GM18861 (cell line): Measurements from ENCODE around the gene TMEM184B.
"Not testable (repeated sequence)": the region's sequence is repeated elsewhere in the genome, so short reads cannot be mapped to it uniquely, and the experiment has no call there.

Source experiments
- ATAC-seq: cut with Tn5 transposase; IDR thresholded peaks from one replicate; pipeline ENCODE4 v1.9.1; 2021; ENCODE audit not compliant: unreplicated experiment

TMEM184B gene

DNA sequence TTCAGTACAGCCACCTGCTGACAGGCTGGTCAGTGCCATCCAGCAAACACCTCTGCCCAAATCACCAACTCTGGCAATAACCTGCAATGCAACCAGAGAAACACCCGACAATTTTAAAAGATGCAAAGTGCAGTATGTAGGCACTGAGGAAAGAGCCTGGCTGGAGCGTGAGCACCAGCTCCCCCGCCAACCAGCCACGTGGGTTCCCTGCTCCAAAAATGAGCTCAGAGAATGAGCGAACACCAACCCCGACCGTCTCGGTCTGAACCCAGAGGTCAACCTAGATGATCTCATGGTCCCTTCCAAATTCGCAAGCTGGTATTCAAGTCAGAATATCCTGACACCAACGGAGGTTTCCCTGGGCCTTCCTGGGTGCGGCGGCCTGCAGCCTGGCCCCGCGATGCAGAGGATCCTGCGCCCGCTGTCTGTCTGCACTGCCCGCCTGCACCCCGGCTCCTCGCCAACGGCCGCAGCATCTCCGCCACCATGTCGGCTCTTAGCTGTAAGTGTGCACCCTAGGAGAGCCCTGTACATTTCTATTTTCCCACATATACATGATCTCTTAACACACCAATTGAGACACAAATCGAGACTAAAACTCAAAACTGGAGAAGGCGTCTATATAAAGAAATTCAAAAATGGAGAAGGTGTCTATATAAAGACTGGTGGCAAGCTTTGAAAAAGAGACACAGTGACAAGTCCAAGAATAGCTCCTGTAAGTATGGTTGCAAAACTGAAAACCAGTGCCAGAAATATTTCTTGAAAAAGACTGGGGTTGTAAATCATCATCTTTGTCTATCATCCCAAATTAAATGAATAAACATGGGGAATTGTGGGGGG, 22.8 kb downstream of the TMEM184B start:
- no peak for ATAC-seq

DNA sequence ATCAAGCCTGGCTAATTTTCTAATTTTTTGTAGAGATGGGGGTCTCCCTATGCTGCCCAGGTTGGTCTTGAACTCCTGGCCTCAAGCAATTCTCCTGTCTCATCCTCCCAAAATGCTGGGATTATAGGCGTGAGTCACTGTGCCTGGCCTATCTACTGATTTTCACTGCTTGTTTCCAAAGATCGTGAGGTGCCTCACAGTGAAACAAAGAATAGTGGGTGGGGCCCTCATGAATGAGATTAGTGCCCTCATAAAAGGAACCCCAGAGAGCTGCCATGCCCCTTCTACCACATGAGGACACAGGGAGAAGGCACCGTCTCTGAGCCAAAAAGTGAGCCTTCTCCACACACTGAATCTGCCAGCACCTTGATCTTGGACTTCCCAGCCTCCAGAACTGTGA, 23.5 kb downstream of the TMEM184B start:
- no peak for ATAC-seq

DNA sequence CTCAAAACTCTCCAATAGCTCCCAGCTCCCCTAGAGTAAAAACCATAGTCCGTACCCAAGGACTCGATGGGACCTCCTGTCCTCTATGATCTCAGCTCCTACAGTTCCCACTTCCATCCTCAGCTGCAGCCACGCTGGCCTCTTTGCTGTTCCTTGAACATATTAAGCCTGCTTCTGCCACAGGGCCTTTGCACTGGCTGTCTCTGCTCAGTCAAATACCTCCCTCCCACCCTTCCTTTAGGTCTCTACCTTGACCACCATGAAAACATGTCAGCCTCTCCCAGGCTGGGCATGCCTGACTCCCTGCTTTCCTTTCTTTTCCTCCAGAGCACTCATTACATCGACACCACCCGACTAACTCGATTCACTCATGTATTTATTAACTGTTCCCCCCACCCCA, 24.5 kb downstream of the TMEM184B start:
- no peak for ATAC-seq

DNA sequence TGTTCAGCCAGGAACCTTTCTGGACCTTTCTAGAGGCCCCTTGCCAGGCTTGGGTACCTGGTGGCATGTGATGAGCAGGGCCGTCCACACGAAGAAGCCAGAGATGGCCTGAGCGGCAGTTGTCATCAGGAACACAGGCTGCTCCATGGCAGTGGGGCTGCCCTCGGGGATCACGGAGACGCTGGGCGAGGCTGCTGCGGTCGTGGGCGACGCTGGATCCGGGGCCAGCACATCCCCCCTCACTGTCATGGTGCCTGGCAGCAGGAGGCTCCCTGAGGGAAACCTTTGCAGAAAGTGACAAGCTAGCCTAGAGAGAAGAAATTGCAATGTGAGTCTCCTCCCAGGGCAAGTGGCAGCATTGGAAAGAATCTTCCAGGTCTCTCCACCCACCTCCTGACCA, 25.1 kb downstream of the TMEM184B start:
- no peak for ATAC-seq

DNA sequence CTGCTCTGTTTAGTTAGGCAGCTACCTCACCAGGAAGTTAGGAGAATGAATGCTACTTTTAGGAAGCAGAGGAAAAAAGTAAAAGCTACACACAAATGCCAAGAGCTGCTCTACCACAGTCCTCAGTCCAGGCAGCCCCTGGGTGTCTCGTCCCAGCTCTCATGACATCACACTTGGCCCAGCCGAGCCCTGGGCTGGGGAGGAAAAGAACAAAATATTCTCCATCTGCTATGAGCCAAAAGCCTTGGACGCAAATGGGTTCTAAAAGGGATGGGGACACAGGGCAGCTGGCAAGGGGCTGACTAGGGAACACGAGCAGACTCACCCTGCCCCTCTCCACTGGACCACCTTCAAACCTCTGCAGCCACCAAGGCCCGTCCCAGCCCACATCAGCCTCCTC, 26.1 kb downstream of the TMEM184B start:
- no peak for ATAC-seq

DNA sequence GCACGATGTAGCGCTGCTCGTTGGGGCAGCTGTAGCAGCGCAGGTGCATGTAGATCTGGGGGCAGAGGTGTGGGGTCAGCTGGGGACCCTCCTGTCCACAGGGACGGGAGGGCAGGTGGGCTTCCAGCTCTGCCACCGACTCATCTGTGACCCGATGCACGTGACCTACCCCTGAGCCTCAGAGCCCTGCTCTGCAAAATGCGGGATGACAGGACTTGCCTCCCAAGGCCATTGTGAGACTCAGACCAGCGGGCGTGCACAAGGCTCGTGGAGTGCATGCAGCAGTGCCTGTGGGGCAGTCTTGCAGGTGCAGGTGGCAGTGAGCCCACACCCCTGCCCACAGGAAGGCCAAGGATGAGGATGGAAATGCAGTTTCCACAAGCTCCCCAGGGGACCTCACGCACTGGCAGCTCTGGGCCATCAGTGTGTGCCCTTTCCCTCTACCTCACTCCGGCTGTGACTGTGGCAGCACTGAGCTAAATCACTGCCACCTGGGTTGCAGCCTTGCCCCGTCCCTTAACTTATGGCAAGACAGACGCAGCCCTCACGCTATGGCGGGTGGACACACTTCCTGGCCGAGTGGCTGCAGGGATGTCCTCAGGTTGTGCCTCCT, 26.7 kb downstream of the TMEM184B start:
- ATAC-seq: no peak

DNA sequence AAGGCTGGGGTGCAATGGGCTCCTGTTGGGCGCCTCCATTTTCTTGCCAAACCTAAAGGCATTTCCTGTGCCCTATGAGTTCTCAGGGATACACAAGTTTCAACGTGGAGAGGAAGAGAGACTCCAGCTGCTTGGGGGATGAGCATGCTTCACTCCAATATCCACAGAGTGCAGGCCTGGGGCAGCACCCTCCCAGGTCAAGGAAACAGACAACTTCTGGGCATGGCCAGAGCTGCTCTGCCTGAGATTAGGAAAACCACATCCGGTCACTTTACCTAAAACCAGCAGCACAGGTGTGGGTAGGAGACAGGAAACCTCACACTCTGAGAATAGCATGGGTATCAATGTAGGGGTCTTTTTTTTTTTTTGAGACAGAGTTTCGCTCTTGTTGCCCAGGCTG, 28.7 kb downstream of the TMEM184B start:
- ATAC-seq: no peak

DNA sequence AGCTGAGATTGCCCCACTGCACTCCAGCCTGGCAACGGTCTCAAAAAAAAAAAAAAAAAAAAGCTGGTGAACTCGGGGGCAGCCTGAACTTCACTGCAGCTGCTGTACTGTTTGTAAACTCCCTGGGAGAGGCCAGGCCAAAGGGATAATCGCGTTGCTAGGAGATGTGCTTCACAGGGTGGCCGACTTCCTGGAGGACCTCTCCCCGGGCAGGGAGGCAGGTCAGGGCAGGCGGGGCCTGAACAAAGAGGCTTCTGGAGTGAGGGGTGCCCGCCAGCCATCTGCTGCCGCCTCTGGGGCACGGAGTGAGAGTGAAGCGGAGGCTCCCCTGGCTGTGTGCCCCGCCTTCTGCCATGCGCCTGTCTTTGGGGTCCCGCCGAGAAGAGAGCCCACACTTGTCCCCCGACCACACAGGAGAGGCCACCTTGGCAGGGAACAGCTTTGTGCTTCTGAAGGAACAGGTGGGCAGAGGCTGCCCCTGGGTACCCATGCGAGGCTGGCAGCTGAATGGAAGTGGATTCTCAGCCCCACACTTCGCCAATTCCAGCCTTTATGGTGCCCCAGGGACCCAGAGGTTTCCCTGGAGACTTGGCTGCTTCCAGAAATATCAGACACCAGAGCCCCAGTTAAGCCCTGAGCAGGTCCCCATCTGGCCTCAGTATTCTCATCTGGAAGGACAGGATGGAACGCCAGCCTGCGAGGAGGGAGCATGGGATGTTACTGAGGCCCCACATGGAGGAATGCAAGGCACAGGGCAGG, 29.6 kb downstream of the TMEM184B start:
- ATAC-seq: no peak

DNA sequence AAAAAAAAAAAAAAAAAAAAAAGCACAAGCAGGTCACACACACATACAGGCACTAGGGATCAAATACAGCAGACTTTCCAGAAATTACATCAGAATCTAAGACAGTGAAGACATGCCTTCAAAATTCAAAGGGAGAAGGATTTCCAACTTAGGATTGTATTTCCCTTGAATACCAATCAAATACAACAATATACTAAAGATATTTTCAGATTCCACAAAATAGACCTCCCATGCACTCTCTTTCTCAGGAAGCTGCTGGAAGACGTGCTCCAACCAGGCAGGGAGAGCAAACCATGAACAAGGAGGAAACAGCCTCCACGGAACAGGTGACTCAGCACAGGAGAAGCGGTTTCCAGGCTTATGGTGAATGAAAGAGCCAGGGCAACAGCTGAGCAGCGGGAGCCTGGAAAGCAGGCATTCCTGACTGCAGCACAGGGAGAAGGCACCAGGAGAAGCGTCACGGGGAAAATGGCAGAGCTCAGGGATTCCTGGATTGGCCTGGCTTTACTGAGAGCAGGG, 32.0 kb downstream of the TMEM184B start:
- no peak for ATAC-seq

DNA sequence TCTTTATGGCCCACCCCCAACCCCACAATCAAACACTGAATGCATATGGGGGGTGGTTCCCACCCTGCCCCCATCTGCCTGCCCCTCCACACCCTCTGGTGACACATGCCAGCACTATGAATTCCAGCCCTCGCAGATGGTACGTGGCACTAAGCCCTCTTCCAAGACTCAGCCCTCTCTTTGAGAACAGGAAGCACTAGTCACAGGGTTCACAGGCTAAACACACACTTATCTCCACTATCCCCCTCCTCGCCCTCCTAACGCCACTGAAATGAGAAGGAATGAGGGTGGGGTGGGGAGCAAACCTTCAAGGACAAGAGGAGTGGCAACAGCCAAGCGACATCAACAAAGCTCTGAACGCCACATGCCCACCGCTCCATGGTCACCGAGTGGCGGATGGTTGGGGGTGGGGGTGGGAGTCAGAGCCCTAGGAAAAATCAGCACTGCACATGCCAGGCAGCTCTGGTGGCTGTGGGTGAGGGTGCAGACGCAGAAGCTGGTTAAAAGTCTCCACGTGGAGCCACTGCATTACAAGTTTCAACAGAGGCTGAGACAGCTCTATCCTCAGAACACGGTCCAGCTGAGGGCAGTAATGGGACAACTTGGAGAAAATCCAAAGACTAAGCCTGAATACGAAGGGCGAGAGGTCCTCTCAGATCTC, 33.6 kb downstream of the TMEM184B start:
- no peak for ATAC-seq

DNA sequence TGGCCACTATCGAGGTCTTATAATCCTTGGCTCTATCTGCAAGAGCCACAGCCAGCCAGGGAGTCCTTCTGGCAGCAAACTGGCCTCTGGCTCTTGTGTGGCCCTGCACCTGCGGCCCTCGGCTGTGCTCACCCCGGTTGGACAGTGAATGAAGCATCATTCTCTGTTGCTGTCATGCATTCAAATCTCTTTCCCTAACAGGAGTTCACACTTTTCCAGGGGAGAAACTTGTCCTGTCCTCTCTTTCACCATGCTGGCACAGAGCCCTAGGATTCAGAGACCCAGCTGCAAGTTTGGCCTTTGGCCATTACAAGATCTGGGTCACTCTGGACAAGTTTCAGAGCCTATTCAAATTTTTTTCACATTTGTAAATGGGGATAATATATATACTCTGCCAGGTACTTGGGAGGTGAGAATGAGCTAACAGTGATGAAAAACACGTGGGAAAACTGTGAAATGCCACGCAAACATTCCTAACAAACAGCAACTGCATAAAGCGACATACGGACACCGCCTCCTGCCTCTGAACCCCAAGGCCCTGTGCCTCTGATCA, 34.2 kb downstream of the TMEM184B start:
- ATAC-seq: no peak

DNA sequence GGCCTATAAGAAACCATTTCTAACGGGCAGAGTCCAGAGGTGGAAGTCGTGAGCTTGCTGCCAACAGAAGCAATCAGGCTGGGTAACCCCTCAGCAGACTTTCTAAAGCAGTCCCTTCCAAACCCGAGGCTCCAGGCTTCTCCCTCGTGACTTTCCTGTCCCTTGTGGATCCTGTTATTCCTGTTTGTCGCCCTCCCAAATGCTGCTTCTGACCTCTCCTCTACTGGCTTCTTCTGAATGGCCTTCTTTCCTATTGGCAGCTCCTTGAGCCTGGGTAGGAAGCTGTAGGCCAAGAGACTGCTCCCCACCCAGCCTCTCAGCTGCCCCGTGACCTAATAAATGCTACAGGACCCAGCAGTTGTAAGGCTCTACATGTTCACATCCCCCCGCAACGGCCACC, 36.0 kb downstream of the TMEM184B start:
- ATAC-seq: no peak

DNA sequence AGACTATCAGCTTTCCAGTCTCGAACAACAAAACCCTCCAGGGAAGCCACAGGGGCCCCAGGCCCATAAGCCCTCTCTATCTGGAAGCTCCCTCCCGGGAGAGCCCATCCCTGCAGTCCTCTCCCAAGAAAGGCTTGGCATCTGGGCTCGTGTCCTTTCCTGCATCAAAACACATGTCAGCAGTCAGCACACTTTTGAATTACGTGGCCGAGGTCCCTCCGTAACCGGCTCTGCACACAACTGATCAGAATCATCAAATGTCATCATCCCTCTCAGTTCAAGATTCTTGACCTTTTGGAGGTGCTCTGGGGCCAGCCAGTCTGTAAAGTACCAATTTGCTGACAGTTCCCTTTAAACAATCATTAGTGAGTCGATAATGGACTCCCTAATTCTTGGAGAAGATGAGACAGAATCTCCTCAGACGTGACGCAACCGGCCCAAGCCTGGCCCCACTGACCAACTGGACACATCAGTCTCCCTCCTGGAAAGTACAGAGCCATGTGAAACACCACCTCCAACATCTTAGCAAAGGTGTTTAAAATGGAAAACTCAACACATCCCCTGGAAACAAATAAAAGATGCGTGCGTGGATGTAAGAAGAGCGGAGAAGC, 37.5 kb downstream of the TMEM184B start:
- no peak for ATAC-seq

DNA sequence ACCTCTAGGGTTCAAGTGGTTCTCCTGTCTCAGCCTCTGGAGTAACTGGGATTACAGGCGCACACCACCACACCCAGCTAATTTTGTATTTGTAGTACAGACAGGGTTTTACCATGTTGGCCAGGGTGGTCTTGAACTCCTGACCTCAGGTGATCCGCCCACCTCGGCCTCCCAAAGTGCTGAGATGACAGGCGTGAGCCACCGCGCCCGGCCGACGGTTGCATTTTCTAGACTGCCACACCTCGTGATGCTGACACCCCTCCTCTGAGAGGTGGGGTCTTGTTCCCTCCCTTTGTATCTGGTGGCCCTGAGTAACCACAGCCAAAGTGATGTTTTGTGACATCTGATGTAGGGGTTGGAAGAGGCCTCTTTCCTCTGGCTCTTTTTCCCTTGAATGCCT, 39.0 kb downstream of the TMEM184B start:
- not testable (repeated sequence) for ATAC-seq

DNA sequence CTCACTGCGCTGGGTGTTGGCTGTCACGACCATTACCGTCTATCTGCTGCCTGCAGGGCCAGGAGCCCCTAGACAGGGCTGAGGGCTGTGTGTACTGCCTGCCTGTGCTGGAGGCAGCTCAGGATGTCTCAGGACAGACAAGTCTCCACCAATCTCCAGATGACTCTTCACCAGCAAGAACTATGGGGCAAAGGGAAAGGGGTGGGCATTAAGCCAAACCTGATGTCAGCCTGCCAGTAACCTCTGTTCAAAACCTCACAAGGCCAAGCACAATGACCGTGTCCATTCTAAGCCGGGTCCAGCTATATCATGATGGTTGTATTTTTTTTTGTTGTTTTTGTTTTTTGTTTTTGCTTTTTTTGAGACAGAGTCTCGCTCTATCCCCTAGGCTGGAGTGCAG, 39.4 kb downstream of the TMEM184B start:
- no peak for ATAC-seq

DNA sequence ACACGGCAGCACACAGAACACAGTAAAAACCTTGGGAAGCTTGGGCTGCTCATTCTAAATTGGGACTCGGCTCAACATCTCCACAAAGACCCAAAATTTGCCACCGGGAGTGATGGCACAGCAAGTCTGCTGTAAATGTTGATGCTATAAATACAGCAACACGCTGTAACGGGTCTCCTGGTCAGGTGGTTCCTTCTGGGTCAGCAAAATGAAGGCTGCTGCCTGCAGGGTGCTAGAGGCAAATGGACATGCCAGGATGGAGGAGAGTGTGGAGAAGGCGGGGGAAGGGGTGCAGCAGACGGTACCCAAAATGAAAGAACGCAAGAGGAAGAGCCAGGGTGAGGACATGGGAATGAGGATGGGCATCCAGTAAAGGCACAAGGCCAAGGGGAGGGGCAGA, 40.6 kb downstream of the TMEM184B start:
- ATAC-seq: no peak

DNA sequence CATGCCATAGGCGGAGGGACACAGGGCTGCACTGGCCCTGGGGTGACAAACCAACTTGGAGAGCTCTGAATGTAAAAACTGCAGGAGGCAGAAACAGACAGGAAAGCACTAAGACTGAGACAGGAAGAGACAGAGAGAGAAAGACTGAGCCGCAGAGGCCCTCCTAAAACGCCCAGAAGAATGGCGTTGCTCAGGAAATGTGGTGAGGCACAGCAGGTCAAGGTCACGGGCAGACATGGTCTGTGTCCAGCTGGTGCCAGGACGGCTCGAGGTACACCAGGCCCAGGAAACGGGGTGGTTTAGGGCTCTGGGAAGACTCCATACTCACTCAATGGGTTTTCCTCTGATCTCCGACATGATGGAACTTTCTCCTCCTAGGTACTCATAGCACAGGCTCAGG, 41.9 kb downstream of the TMEM184B start:
- ATAC-seq: no peak

DNA sequence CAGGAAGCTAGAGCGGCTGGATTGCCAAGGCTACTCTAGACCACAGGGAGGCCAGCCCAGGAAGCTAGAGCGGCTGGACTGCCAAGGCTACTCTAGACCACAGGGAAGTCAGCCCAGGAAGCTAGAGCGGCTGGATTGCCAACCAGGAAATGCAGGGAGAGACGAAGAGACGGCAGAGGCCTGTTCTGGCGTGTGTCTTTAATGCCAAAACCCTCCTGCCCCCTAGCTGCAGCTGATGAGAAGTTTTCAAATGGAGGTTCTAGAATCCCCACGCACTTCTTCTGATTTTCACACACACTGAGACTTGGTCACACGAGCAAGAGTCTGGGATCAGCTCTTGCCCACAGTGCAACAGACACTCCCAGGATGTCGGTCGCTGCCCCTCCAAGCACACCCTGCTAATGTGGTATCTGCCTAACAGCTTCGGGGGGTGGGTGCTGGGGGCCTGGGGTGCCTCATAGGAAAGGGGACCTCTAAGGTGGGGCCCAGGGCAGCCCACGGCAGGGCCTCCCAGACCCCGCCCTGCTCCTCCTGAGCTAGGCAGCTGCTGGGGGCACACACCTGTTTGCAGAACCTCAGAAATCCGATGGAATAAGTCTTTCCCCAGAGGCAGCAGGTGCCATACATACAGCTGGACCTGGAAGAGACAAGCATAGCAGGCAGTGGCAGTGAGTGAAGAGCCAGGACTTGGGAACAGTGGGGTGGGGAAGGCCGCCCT, 42.5 kb downstream of the TMEM184B start:
- no peak for ATAC-seq

DNA sequence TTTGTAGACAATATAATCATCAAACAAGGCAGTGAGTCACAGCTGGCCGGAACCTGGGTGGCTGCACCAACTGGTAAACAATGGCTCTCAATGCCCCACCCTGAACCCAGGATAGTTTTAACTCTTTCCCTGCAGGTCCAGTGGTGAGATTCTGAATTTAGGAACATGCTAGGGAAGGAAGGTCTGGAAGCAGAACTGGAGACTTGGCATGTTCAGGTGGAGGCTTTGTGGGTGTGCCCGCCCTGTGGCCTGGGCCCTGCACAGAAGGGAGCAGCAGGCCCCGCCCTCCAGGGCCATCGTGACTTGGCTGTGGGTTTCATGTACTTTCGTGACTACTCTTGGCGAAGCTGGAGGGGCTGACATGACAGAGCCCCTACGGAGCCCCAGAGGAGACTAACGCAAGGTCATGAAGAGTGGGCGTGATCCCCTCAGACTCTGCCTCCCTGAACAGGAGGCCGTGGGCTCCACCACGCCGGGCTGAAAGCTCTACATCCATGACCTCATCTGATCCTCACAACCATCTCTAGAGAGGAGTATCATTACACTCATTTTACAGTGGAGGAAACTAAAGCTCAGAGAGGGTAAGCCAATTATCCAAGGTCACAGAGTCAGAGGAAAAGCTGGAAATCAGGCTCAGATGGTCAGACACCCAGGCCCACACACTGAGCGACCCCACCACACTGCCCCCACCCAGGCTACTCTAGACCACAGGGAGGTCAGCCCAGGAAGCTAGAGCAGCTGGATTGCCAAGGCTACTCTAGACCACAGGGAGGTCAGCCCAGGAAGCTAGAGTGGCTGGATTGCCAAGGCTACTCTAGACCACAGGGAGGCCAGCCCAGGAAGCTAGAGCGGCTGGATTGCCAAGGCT, 43.7 kb downstream of the TMEM184B start:
- no peak for ATAC-seq
